ENCODE data around the gene SORBS1. TPM values are rescaled to one million over a fixed set of nuclear protein-coding genes. Genes with fewer than 3 reads are reported as not detected.

SORBS1 gene
- total and polyA plus RNA-seq, 8 donors: 11.4 to 25.6 (median 16.8) TPM

- ATAC-seq (no peak), DNase-seq (no peak), FAIRE-seq (no peak)
- H3K4me3 ChIP-seq: no peak overlapping the region
- 92 to 100% methylated on average over 2 of the region's 2 CpGs for WGBS, 2 donors
- no peaks in the 10 kb centered on the region for H3K9me3 ChIP-seq
- no peaks in the 10 kb centered on the region for H3K36me3 ChIP-seq
- TF ChIP-seq CTCF (IDR thresholded peaks at IDR 0.05): no peak
- peaks cover 5 to 18% (median 9%) of the 10 kb centered on the region in 3 donors for H3K4me1 ChIP-seq
- intact Hi-C loops (cut with DNase I): no loop called here
- H3K27me3 ChIP-seq: no peaks in the 10 kb centered on the region
- H3K27ac ChIP-seq: no peak overlapping the region
These were observed 122.4 kb downstream of the SORBS1 start for GRCh38 chr10:95438781-95439180.

GRCh38 chr10:95437669-95438068 lies 123.5 kb downstream of the SORBS1 start:
- ATAC-seq (no peak), FAIRE-seq (no peak), DNase-seq (no peak)
- peaks cover 5 to 18% (median 9%) of the 10 kb centered on the region in 3 donors for H3K4me1 ChIP-seq
- WGBS, 2 donors: 87 to 95% methylated on average over 7 of the region's 7 CpGs
- no peak for TF ChIP-seq CTCF (IDR thresholded peaks at IDR 0.05)
- no peak overlapping the region for H3K27ac ChIP-seq
- H3K4me3 ChIP-seq: no peak overlapping the region
- H3K27me3 ChIP-seq: no peaks in the 10 kb centered on the region
- intact Hi-C loops (cut with DNase I): no loop called here
- no peaks in the 10 kb centered on the region for H3K36me3 ChIP-seq
- H3K9me3 ChIP-seq: no peaks in the 10 kb centered on the region

GRCh38 chr10:95435548-95436279 lies 125.5 kb downstream of the SORBS1 start:
- intact Hi-C loops (cut with DNase I): no loop called here
- Histone ChIP-seq H3K36me3 (no peaks in the 10 kb centered on the region), H3K27ac (no peak overlapping the region), H3K27me3 (no peaks in the 10 kb centered on the region), H3K9me3 (no peaks in the 10 kb centered on the region), H3K4me1 (peaks cover 3 to 7% (median 6%) of the 10 kb centered on the region in 3 donors), H3K4me3 (no peak overlapping the region)
- no peak for TF ChIP-seq CTCF (IDR thresholded peaks at IDR 0.05)
- no peak for DNase-seq
- no peak for ATAC-seq
- 91 to 94% methylated on average over 13 of the region's 13 CpGs for WGBS, 2 donors
- no peak for FAIRE-seq

GRCh38 chr10:95434583-95434982 lies 126.6 kb downstream of the SORBS1 start:
- no peak for ATAC-seq
- WGBS, 2 donors: 87 to 91% methylated on average over 9 of the region's 9 CpGs
- no peak for FAIRE-seq
- Histone ChIP-seq H3K4me1 (no peaks in the 10 kb centered on the region), H3K27ac (no peak overlapping the region), H3K36me3 (no peaks in the 10 kb centered on the region), H3K4me3 (no peak overlapping the region), H3K9me3 (no peaks in the 10 kb centered on the region), H3K27me3 (no peaks in the 10 kb centered on the region)
- TF ChIP-seq CTCF (IDR thresholded peaks at IDR 0.05): no peak
- intact Hi-C loops (cut with DNase I): loop anchor here in 1 of 3 donors (5.0 kb wide), 1 partner anchor 168 kb away; no protein-coding TSS in a partner anchor
- no peak for DNase-seq

GRCh38 chr10:95431900-95432342 lies 129.2 kb downstream of the SORBS1 start:
- FAIRE-seq: no peak
- no peak overlapping the region for H3K27ac ChIP-seq

More at GRCh38 chr10:95431900-95432342, 129.2 kb downstream of the SORBS1 start:
- Histone ChIP-seq H3K4me3 (no peak overlapping the region), H3K27me3 (no peaks in the 10 kb centered on the region), H3K4me1 (no peaks in the 10 kb centered on the region), H3K9me3 (no peaks in the 10 kb centered on the region), H3K36me3 (no peaks in the 10 kb centered on the region)
- no peak for ATAC-seq
- DNase-seq: peak in 1 of 6 donors; percentile 34
- whole genome bisulfite sequencing, 2 donors: 79 to 82% methylated on average over 4 of the region's 4 CpGs
- intact Hi-C loops (cut with DNase I): loop anchor here in 2 of 3 donors (2.0 to 5.0 kb wide), 2 partner anchors 169 to 170 kb away; no protein-coding TSS in a partner anchor
- TF ChIP-seq CTCF (IDR thresholded peaks at IDR 0.05): no peak

Measured in pancreas (tissue), 10 donors.